K562 (cell line): ENCODE measurements around the gene DCHS2. TPM values are rescaled to one million over a fixed set of nuclear protein-coding genes. Genes with fewer than 3 reads are reported as not detected.

Experiments
- ATAC-seq: fragments of 200-7000 bp; cut with Tn5 transposase; 3 replicates; pipeline ENCODE4 v1.9.1; 2020; ENCODE audit warnings: moderate library complexity
- BruUV-seq: library from RNA; stranded (reverse); fragments of 400-500 nt; replicated peaks from 2 replicates; lab custom pipeline; 2021; lab: Mats Ljungman, UMichigan
- CTCF ChIA-PET: fragments of 300-600 bp; formaldehyde crosslinking; extraction: SDS; loops from one replicate; lab custom pipeline; 2021; ENCODE audit warnings: low intra/inter-chr PET ratio; lab: Yijun Ruan, JAX
- POLR2A ChIA-PET: fragments of 300-600, 350-650 bp; sonication (Branson Sonifier 250); formaldehyde crosslinking; extraction: SDS; loops from one replicate; lab custom pipeline; 2021; ENCODE audit warnings: antibody characterized with exemption, inconsistent platforms; lab: Yijun Ruan, JAX
- DNase-seq, 4 experiments: peaks; one replicate each; pipeline versions ENCODE4 v3.0.0 to v3.0.0-alpha.2; 2011 to 2018; ENCODE audit warnings: low spot score in 3 of 4, mixed read lengths in 3 of 4; ENCODE audit errors: extremely low read depth in 1 of 4
- FAIRE-seq: peaks from 2 replicates; lab custom pipeline; 2011; peaks lifted over from hg19 to GRCh38; lab: Jason Lieb, UNC
- H2AFZ ChIP-seq: 2 replicates; pipeline ENCODE4 v1.6.0; 2011; ENCODE audit warnings: low read depth, low read length, control low read depth, inconsistent platforms
- H3K27ac ChIP-seq: fragments of 200-600 bp; 3 replicates; pipeline ENCODE4 v1.8.0; 2011; ENCODE audit warnings: low read depth, mild to moderate bottlenecking, control low read depth, inconsistent platforms, low read length, moderate library complexity, mixed read lengths; ENCODE audit errors: extremely low read depth
- H3K27me3 ChIP-seq, 2 experiments: fragments of 300-600 bp in 1 of 2; 2 replicates in 1 of 2; 3 replicates in 1 of 2; pipeline versions ENCODE4 v1.6.0 to v1.8.0; 2011; ENCODE audit warnings: inconsistent platforms in 2 of 2, low read length in 2 of 2, mild to moderate bottlenecking in 1 of 2, mixed read lengths in 1 of 2, moderate library complexity in 1 of 2; ENCODE audit not compliant: control insufficient read depth in 2 of 2, insufficient read depth in 2 of 2
- H3K36me3 ChIP-seq: fragments of 300-600 bp; 3 replicates; pipeline ENCODE4 v1.8.0; 2011; ENCODE audit warnings: mild to moderate bottlenecking, low read length, inconsistent platforms; ENCODE audit not compliant: control insufficient read depth, insufficient read depth
- H3K4me1 ChIP-seq, 2 experiments: fragments of 200-600 bp in 1 of 2; replicated peaks in 1 of 2; 2 replicates in 1 of 2; 3 replicates in 1 of 2; pipeline versions ENCODE4 v1.5.1 to v1.8.0; 2011; ENCODE audit warnings: inconsistent platforms in 2 of 2, low read length in 2 of 2, mild to moderate bottlenecking in 1 of 2, mixed read lengths in 1 of 2, moderate library complexity in 1 of 2; ENCODE audit not compliant: control insufficient read depth in 2 of 2, insufficient read depth in 2 of 2
- H3K4me2 ChIP-seq: 2 replicates; pipeline ENCODE4 v1.6.1; 2011; ENCODE audit warnings: low read length, control low read depth, inconsistent platforms, mixed read lengths; ENCODE audit not compliant: insufficient read depth
- H3K4me3 ChIP-seq: fragments of 200-600 bp; sonication (generic), shearing (Covaris generic); 2 replicates; pipeline ENCODE4 v1.5.1; 2016; ENCODE audit warnings: control low read depth, inconsistent platforms
- H3K79me2 ChIP-seq: fragments of 200-600 bp; 3 replicates; pipeline ENCODE4 v1.8.0; 2011; ENCODE audit warnings: low read length, inconsistent platforms; ENCODE audit not compliant: control insufficient read depth, insufficient read depth
- H3K9ac ChIP-seq, 2 experiments: 2 replicates each; pipeline versions ENCODE4 v1.6.0 to v1.6.1; 2011; ENCODE audit warnings: low read depth in 2 of 2, low read length in 2 of 2, control low read depth in 1 of 2, inconsistent platforms in 1 of 2, mild to moderate bottlenecking in 1 of 2, mixed read lengths in 1 of 2; ENCODE audit not compliant: insufficient read depth in 1 of 2
- H3K9me1 ChIP-seq: one replicate; pipeline ENCODE4 v1.6.0; 2011; ENCODE audit warnings: inconsistent platforms, mild to moderate bottlenecking, low read length, moderate library complexity; ENCODE audit not compliant: control insufficient read depth, insufficient read depth
- H3K9me3 ChIP-seq: replicated peaks from 2 replicates; pipeline ENCODE4 v1.5.1; 2011; ENCODE audit warnings: low read depth, low read length, inconsistent platforms; ENCODE audit not compliant: control insufficient read depth, insufficient read depth
- H4K20me1 ChIP-seq: replicated peaks from 2 replicates; pipeline ENCODE4 v1.6.1; 2011; ENCODE audit warnings: low read length, inconsistent platforms, mixed read lengths; ENCODE audit not compliant: control insufficient read depth, insufficient read depth
- ADNP ChIP-seq: fragments of 200-800 bp; sonication (Bioruptor generic); IDR thresholded peaks from 2 replicates; pipeline ENCODE4 v1.6.1; 2016; ENCODE audit warnings: missing genetic modification characterization, missing compliant biosample characterization
- CBFA2T3 ChIP-seq: fragments of 450-650 bp; IDR thresholded peaks from 2 replicates; pipeline ENCODE4 v1.6.1; 2017
- DACH1 ChIP-seq: fragments of 450-650 bp; IDR thresholded peaks from 2 replicates; pipeline ENCODE4 v1.6.1; 2018; ENCODE audit not compliant: partially characterized antibody
- HLTF ChIP-seq: fragments of 450-650 bp; IDR thresholded peaks from 2 replicates; pipeline ENCODE4 v1.6.1; 2016
- JUNB ChIP-seq: fragments of 450-650 bp; formaldehyde crosslinking; conservative IDR thresholded peaks from 2 replicates; pipeline ENCODE4 v1.4.0; 2020; ENCODE audit warnings: mild to moderate bottlenecking
- KLF1 ChIP-seq: fragments of 450-650 bp; IDR thresholded peaks from 2 replicates; pipeline ENCODE4 v1.6.1; 2016; ENCODE audit warnings: missing genetic modification characterization, missing compliant biosample characterization
- RFX7 ChIP-seq: fragments of 250-450 bp; sonication (Bioruptor Pico); IDR thresholded peaks from 2 replicates; pipeline ENCODE4 v1.5.1; 2021; ENCODE audit warnings: mild to moderate bottlenecking
- SRSF7 ChIP-seq: fragments of 200-400 bp; formaldehyde crosslinking; optimal IDR thresholded peaks from 2 replicates; pipeline ENCODE3; 2017; ENCODE audit warnings: mild to moderate bottlenecking, low read depth, low read length
- TBL1XR1 ChIP-seq, 2 experiments: IDR thresholded peaks; 2 replicates each; pipeline ENCODE4 v1.6.1; 2012; ENCODE audit warnings: improper control_type of control experiment in 2 of 2, low read length in 2 of 2, mild to moderate bottlenecking in 1 of 2
- ZNF175 ChIP-seq: fragments of 200-800 bp; sonication (Bioruptor generic); IDR thresholded peaks from 2 replicates; pipeline ENCODE4 v1.6.1; 2016; ENCODE audit warnings: low read depth, mild to moderate bottlenecking, missing genetic modification characterization, missing compliant biosample characterization
- WGBS: fragments of 100-300 bp; shearing (Covaris generic); methylation state at CpG from one replicate; pipeline ENCODE4 v1.1.6; 2016; ENCODE audit warnings: low coverage, mixed read lengths; ENCODE audit not compliant: insufficient coverage; ENCODE audit errors: missing lambda C conversion rate; 5-methylcytosine and 5-hydroxymethylcytosine counted together
- in situ Hi-C: fragments of 300-500 bp; cut with MboI; formaldehyde crosslinking; loops from 4 replicates; pipeline ENCODE4 v1.15.0; 2018; ENCODE audit warnings: inconsistent platforms, mixed read lengths
- intact Hi-C: fragments of 100-400 bp; cut with micrococcal nuclease; formaldehyde crosslinking; loops from 2 replicates; pipeline ENCODE4 v1.14.2; 2022
- polyA plus RNA-seq, 8 experiments: library from polyadenylated mRNA; depleted of rRNA in 4 of 8; stranded (reverse) in 5 of 8; unstranded in 3 of 8; fragments of >200 nt; fragmentation: Nextera tagmentation in 2 of 8; fragmentation: Illumina TruSeq in 1 of 8; extraction: Ambion mirVana in 2 of 8; extraction: Trizol in 1 of 8; gene quantifications; 2 replicates each; pipeline versions ENCODE4 v1.2.1 to v1.2.3, GENCODE V29; 2011 to 2014; ENCODE audit warnings: inconsistent platforms in 1 of 8, missing spikeins in 1 of 8
- total RNA-seq, 7 experiments: library from RNA; depleted of rRNA in 6 of 7; stranded (reverse); fragments of >200 nt in 6 of 7; fragmentation: Illumina TruSeq in 2 of 7; extraction: Trizol in 2 of 7; gene quantifications; 2 replicates each; pipeline versions ENCODE4 v1.2.1 to v1.2.3, GENCODE V29; 2011 to 2021; ENCODE audit warnings: low replicate concordance in 1 of 7
- TF ChIP-seq, protein P1 (sequence below): fragments of 450-650 bp; IDR thresholded peaks from 2 replicates; pipeline ENCODE4 v1.6.1; 2018; ENCODE audit not compliant: partially characterized antibody
- TF ChIP-seq, protein P2 (sequence below), 2 experiments: fragments of 200-800 bp in 1 of 2; sonication (Bioruptor generic) in 1 of 2; sonication (generic) in 1 of 2; formaldehyde crosslinking in 1 of 2; IDR thresholded peaks in 1 of 2; conservative IDR thresholded peaks in 1 of 2; 2 replicates each; pipeline versions ENCODE4 v1.5.0 to v1.6.1; 2016 to 2020; ENCODE audit warnings: missing compliant biosample characterization in 1 of 2, missing genetic modification characterization in 1 of 2, missing genetic modification reagents in 1 of 2
- TF ChIP-seq, protein P3 (sequence below): sonication (generic); formaldehyde crosslinking; IDR thresholded peaks from 2 replicates; pipeline ENCODE4 v1.8.0; 2022; ENCODE audit warnings: missing genetic modification reagents, mild to moderate bottlenecking, moderate library complexity, borderline replicate concordance
- TF ChIP-seq, protein P4 (sequence below): fragments of 250-450 bp; sonication (Bioruptor Pico); IDR thresholded peaks from 2 replicates; pipeline ENCODE4 v1.5.0; 2022; ENCODE audit warnings: mild to moderate bottlenecking

Gene DCHS2
- total and polyA plus RNA-seq, 9 of the 15 experiments (the other 6 are each of a cell fraction or from before 2014, with no cell fraction given): 0.49 to 7.1 (median 5.3) TPM

DNA sequence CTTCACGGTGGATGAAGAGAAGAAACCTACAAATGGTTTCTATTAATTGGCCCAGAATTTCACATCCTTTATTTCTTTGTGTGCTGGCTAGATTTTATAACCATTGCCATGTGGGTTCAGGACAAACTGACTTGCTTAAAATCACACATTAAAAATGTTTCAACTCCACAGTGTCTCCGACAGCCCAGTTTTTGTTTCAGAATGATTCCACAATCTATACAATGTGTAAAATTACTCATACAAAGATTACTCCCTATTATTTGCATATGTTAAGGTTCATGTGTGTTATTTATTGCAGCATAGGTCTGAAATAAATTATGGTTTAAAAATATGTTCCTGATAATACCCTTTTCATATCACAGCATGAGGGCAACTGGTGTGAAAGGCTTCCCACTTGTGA is 20.6 kb downstream of the DCHS2 start:
- H3K9me1 ChIP-seq: no peaks in the 10 kb centered on the region
- 27% methylated on average over 2 of the region's 2 CpGs for WGBS
- H3K27me3 ChIP-seq: no peaks in the 10 kb centered on the region
- H3K79me2 ChIP-seq: no peaks in the 10 kb centered on the region
- H3K4me3 ChIP-seq: no peak overlapping the region
- H3K4me1 ChIP-seq: peaks cover 6 to 33% of the 10 kb centered on the region in 2 experiments
- no peaks in the 10 kb centered on the region for H3K9me3 ChIP-seq
- intact Hi-C loops (no loop called here), in situ Hi-C loops (no loop called here)
- CTCF ChIA-PET: no interaction called here
- no peak overlapping the region for H3K9ac ChIP-seq
- BruUV-seq: no TSS peak
- peak overlapping the region; percentile 56; the same call in 1 of the 2 replicates for H2AFZ ChIP-seq
- no peak overlapping the region for H3K4me2 ChIP-seq
- POLR2A ChIA-PET: no interaction called here
- H4K20me1 ChIP-seq: no peaks in the 10 kb centered on the region
- H3K36me3 ChIP-seq: no peaks in the 10 kb centered on the region
- no peak for FAIRE-seq
- H3K27ac ChIP-seq: no peak overlapping the region
- DNase-seq: no peak
- ATAC-seq: no peak
- TF ChIP-seq, protein P1, sequence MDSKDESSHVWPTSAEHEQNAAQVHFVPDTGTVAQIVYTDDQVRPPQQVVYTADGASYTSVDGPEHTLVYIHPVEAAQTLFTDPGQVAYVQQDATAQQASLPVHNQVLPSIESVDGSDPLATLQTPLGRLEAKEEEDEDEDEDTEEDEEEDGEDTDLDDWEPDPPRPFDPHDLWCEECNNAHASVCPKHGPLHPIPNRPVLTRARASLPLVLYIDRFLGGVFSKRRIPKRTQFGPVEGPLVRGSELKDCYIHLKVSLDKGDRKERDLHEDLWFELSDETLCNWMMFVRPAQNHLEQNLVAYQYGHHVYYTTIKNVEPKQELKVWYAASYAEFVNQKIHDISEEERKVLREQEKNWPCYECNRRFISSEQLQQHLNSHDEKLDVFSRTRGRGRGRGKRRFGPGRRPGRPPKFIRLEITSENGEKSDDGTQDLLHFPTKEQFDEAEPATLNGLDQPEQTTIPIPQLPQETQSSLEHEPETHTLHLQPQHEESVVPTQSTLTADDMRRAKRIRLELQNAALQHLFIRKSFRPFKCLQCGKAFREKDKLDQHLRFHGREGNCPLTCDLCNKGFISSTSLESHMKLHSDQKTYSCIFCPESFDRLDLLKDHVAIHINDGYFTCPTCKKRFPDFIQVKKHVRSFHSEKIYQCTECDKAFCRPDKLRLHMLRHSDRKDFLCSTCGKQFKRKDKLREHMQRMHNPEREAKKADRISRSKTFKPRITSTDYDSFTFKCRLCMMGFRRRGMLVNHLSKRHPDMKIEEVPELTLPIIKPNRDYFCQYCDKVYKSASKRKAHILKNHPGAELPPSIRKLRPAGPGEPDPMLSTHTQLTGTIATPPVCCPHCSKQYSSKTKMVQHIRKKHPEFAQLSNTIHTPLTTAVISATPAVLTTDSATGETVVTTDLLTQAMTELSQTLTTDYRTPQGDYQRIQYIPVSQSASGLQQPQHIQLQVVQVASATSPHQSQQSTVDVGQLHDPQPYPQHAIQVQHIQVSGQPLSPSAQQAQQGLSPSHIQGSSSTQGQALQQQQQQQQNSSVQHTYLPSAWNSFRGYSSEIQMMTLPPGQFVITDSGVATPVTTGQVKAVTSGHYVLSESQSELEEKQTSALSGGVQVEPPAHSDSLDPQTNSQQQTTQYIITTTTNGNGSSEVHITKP: no peak
- TF ChIP-seq ADNP: no peak
- TF ChIP-seq JUNB (CRISPR knock-in tag): no peak
- TF ChIP-seq CBFA2T3: no peak
- TF ChIP-seq DACH1: no peak
- TF ChIP-seq HLTF: no peak
- TF ChIP-seq RFX7 (CRISPR knock-in tag): no peak
- no peak for TF ChIP-seq SRSF7
- no peak for TF ChIP-seq TBL1XR1 (IDR thresholded peaks at IDR 0.05; ENCODE audit: low read length in 2 of 2)
- no peak for TF ChIP-seq ZNF175 (CRISPR knock-in tag)
- TF ChIP-seq, protein P2, sequence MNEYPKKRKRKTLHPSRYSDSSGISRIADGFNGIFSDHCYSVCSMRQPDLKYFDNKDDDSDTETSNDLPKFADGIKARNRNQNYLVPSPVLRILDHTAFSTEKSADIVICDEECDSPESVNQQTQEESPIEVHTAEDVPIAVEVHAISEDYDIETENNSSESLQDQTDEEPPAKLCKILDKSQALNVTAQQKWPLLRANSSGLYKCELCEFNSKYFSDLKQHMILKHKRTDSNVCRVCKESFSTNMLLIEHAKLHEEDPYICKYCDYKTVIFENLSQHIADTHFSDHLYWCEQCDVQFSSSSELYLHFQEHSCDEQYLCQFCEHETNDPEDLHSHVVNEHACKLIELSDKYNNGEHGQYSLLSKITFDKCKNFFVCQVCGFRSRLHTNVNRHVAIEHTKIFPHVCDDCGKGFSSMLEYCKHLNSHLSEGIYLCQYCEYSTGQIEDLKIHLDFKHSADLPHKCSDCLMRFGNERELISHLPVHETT (CRISPR knock-in tag; conservative IDR thresholded peaks at IDR 0.05 in 1 of 2, IDR thresholded peaks at IDR 0.05 in 1 of 2): no peak
- TF ChIP-seq, protein P3, sequence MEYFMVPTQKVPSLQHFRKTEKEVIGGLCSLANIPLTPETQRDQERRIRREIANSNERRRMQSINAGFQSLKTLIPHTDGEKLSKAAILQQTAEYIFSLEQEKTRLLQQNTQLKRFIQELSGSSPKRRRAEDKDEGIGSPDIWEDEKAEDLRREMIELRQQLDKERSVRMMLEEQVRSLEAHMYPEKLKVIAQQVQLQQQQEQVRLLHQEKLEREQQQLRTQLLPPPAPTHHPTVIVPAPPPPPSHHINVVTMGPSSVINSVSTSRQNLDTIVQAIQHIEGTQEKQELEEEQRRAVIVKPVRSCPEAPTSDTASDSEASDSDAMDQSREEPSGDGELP (CRISPR knock-in tag): no peak
- TF ChIP-seq KLF1 (tag): no peak
- TF ChIP-seq, protein P4, sequence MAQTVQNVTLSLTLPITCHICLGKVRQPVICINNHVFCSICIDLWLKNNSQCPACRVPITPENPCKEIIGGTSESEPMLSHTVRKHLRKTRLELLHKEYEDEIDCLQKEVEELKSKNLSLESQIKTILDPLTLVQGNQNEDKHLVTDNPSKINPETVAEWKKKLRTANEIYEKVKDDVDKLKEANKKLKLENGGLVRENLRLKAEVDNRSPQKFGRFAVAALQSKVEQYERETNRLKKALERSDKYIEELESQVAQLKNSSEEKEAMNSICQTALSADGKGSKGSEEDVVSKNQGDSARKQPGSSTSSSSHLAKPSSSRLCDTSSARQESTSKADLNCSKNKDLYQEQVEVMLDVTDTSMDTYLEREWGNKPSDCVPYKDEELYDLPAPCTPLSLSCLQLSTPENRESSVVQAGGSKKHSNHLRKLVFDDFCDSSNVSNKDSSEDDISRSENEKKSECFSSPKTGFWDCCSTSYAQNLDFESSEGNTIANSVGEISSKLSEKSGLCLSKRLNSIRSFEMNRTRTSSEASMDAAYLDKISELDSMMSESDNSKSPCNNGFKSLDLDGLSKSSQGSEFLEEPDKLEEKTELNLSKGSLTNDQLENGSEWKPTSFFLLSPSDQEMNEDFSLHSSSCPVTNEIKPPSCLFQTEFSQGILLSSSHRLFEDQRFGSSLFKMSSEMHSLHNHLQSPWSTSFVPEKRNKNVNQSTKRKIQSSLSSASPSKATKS (CRISPR knock-in tag): no peak
